GM21360 (cell line): ENCODE results near the gene CXCL11.
"Not testable (repeated sequence)": the region's sequence is repeated elsewhere in the genome, so short reads cannot be mapped to it uniquely, and the experiment has no call there.

ENCODE experiments used
- ATAC-seq: cut with Tn5 transposase; IDR thresholded peaks from one replicate; pipeline ENCODE4 v1.9.1; 2021; ENCODE audit warnings: mild to moderate bottlenecking, moderate library complexity; ENCODE audit not compliant: unreplicated experiment

Gene CXCL11

GRCh38 chr4:76003035-76003434 is 32.8 kb downstream of the CXCL11 start:
- no peak for ATAC-seq

DNA sequence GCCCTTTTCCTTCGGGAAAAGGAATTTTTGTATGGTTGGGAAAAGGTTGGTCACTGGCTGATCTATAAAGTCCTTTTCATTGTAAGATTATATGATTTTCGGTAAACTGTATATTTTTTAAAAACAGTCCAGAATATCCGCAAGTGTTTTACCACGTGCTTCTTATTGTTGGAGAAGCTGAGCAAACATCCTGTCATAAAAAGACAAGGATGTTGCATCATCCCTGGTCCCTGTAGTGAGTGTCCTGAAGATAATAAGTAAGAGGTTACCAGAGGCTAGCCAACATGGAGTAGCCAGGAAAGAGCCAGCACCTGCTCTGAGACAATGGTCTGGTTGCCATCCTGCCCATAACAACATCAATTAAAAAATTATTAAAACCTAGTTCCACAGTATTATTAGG is 33.7 kb downstream of the CXCL11 start:
- no peak for ATAC-seq

- no peak for ATAC-seq
Measured at GRCh38 chr4:76001700-76002099, 34.2 kb downstream of the CXCL11 start.

GRCh38 chr4:76000279-76000678 is 35.6 kb downstream of the CXCL11 start:
- ATAC-seq, result no peak

- ATAC-seq, result not testable (repeated sequence)
Measured at GRCh38 chr4:75998525-75999147, 37.2 kb downstream of the CXCL11 start.

- ATAC-seq, result no peak
Measured at GRCh38 chr4:75997946-75998345, 37.9 kb downstream of the CXCL11 start.

- ATAC-seq, result no peak
Measured at GRCh38 chr4:75997081-75997480, 38.8 kb downstream of the CXCL11 start.

DNA sequence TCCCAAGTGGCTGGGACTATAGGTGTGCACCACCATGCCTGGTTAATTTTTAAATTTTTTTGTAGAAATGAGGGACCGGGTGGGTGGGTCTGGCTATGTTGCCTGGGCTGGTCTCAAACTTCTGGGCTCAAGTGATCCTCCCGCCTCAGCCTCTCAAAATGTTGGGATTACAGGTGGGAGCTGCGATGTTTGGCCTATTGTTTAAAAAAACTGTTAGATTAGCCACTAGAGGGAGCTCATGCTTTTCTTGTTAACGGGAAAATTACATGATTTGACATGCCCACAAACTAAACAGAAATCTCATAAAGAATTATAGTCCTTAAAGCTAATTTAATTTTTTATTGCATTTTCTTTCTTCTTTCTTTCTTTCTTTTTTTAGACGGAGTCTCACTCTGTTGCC is 40.1 kb downstream of the CXCL11 start:
- no peak for ATAC-seq

- ATAC-seq, result no peak
Measured at GRCh38 chr4:75992462-75992861, 43.4 kb downstream of the CXCL11 start.

DNA sequence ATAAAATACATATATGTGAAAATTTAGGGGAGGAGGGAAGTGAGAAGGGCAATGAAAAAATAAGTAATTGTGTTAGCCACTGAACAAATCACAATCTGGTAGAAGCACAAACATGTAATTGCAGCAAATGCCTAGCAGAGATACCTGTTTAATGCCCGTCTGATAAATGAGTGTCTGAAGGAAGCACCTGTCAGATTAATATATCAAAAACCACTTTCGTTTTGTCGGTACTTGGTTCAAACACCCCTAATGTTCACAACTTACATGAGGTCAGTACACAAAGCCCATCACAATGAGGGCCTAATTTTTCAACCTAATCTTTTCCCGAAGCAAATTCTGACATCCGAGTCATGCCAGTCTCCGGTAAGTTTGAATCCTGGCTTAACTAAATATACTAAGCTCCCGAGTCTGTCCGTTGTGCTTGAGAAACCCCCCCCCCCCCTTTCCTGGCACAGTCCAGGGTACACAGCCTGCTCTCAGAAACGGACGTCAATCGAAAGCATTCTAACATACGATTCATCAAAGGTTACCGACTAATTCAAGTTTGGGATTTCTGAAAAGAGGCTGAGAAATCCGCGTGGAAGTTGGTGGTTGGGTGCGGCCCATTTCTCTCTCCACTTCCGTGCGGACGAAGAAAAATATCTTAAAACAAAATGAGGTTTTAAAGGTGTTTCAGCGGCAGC is 45.9 kb downstream of the CXCL11 start:
- ATAC-seq, result no peak

DNA sequence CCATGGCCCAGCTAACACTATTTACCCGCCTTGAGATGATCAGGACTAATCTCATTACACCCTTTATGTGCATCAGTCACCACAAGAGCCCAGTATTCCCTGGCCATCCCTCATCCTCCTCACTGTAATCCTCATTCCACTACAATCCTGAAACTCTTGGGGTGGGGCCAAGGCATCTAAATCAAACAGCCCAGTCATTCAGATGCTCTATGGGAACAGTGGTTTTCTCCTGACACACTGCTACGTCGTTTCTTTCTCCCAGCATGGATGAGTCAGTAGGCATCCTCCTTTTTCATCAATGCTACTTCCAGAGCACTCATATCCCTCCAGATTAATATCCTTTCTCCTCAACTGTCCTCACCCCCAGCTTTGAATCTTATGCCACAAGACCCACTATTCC is 50.8 kb downstream of the CXCL11 start:
- ATAC-seq, result no peak
